OCI-LY7 (cell line): ENCODE measurements around the gene KLRF1. TPM values are rescaled to one million over a fixed set of nuclear protein-coding genes. Genes with fewer than 3 reads are reported as not detected.

Source experiments
- BruUV-seq: library from RNA; stranded (reverse); fragments of 400-500 nt; replicated peaks from 2 replicates; lab custom pipeline; 2021; lab: Mats Ljungman, UMichigan
- CTCF ChIA-PET: fragments of 300-600 bp; sonication (Branson Sonifier 250); formaldehyde crosslinking; loops from one replicate; lab custom pipeline; 2022; ENCODE audit warnings: antibody characterized with exemption; ENCODE audit not compliant: unreplicated experiment; lab: Charles Lee
- POLR2A ChIA-PET: fragments of 300-600 bp; sonication (Branson Sonifier 250); formaldehyde crosslinking; loops from one replicate; lab custom pipeline; 2022; ENCODE audit warnings: antibody characterized with exemption; lab: Charles Lee
- DNase-seq: peaks from one replicate; pipeline ENCODE4 v3.0.0-alpha.2; 2015; ENCODE audit warnings: low spot score
- H2AFZ ChIP-seq: fragments of 200-600 bp; sonication (generic), shearing (Covaris generic); 2 replicates; pipeline ENCODE4 v1.6.1; 2014; ENCODE audit warnings: mild to moderate bottlenecking, antibody characterized with exemption, low read length, moderate library complexity
- H3K27ac ChIP-seq: fragments of 200-600 bp; sonication (generic); 2 replicates; pipeline ENCODE4 v1.5.1; 2014; ENCODE audit warnings: mixed run types, low read depth, mild to moderate bottlenecking, moderate library complexity, low read length, inconsistent platforms; ENCODE audit not compliant: poor library complexity, severe bottlenecking
- H3K36me3 ChIP-seq: fragments of 200-600 bp; sonication (generic); 2 replicates; pipeline ENCODE4 v1.6.1; 2014; ENCODE audit warnings: mild to moderate bottlenecking, antibody characterized with exemption, low read length, moderate library complexity, mixed read lengths; ENCODE audit not compliant: insufficient read depth
- H3K4me1 ChIP-seq: fragments of 200-600 bp; sonication (generic); 2 replicates; pipeline ENCODE4 v1.5.1; 2014; ENCODE audit warnings: mild to moderate bottlenecking, low read length; ENCODE audit not compliant: insufficient read depth, poor library complexity, severe bottlenecking
- H3K4me2 ChIP-seq: fragments of 200-600 bp; sonication (generic); 2 replicates; pipeline ENCODE4 v1.6.1; 2014; ENCODE audit warnings: mild to moderate bottlenecking, low read length
- H3K4me3 ChIP-seq: fragments of 200-600 bp; sonication (generic); 2 replicates; pipeline ENCODE4 v1.5.1; 2014; ENCODE audit warnings: mild to moderate bottlenecking, low read depth, low read length; ENCODE audit not compliant: poor library complexity, severe bottlenecking
- H3K79me2 ChIP-seq: fragments of 200-600 bp; sonication (generic); 2 replicates; pipeline ENCODE4 v1.6.1; 2016; ENCODE audit warnings: low read depth, mild to moderate bottlenecking, low read length, moderate library complexity, mixed read lengths; ENCODE audit not compliant: insufficient read depth
- H3K9me2 ChIP-seq: fragments of 200-600 bp; sonication (generic); 2 replicates; pipeline ENCODE4 v1.6.1; 2016; ENCODE audit warnings: mild to moderate bottlenecking, low read length, mixed read lengths; ENCODE audit not compliant: insufficient read depth
- H3K9me3 ChIP-seq: fragments of 200-600 bp; sonication (generic); 2 replicates; pipeline ENCODE4 v1.6.1; 2014; ENCODE audit warnings: mild to moderate bottlenecking, mixed run types, low read length, mixed read lengths
- H4K20me1 ChIP-seq: fragments of 200-600 bp; sonication (generic); 2 replicates; pipeline ENCODE4 v1.6.1; 2014; ENCODE audit warnings: mild to moderate bottlenecking, antibody characterized with exemption, low read length, moderate library complexity, mixed read lengths; ENCODE audit not compliant: insufficient read depth
- CTCF ChIP-seq: fragments of 200-600 bp; sonication (generic); conservative IDR thresholded peaks from 2 replicates; pipeline ENCODE4 v1.5.1; 2014; ENCODE audit warnings: mild to moderate bottlenecking, antibody characterized with exemption, low read length, moderate library complexity, mixed read lengths
- EZH2phosphoT487 ChIP-seq: fragments of 200-600 bp; sonication (generic); IDR thresholded peaks from 2 replicates; pipeline ENCODE4 v1.6.1; 2018; ENCODE audit warnings: low read depth, borderline replicate concordance, mild to moderate bottlenecking, mixed run types, antibody characterized with exemption, low read length, moderate library complexity, mixed read lengths
- intact Hi-C: fragments of 100-400 bp; cut with micrococcal nuclease; formaldehyde crosslinking; loops from one replicate; pipeline ENCODE4 v1.10.0; 2022; ENCODE audit not compliant: unreplicated experiment
- total RNA-seq, 2 experiments: library from RNA; depleted of rRNA in 1 of 2; stranded (reverse); fragments of >200 nt in 1 of 2; shearing (Covaris generic) in 1 of 2; gene quantifications; 2 replicates each; pipeline ENCODE4 v1.2.3, GENCODE V29; 2014 to 2022

KLRF1 gene
- total RNA-seq, 2 experiments from 2014 or later = not detected

- H2AFZ ChIP-seq = no peak overlapping the region
- CTCF ChIA-PET = no interaction called here
These were observed 4.4 kb downstream of the KLRF1 start for GRCh38 chr12:9831720-9832119.

GRCh38 chr12:9843407-9843806 lies 16.1 kb downstream of the KLRF1 start:
- TF ChIP-seq CTCF (no peak), EZH2phosphoT487 (no peak)
- H3K9me3 ChIP-seq = no peaks in the 10 kb centered on the region
- ChIA-PET POLR2A (interaction anchor here (0.9 kb wide), 1 partner anchor 25 kb away, joined by 3 read pairs; no protein-coding TSS in a partner anchor), CTCF (no interaction called here)
- no peak overlapping the region for H3K4me3 ChIP-seq
- no TSS peak for BruUV-seq
- H4K20me1 ChIP-seq = no peaks in the 10 kb centered on the region
- no peaks in the 10 kb centered on the region for H3K9me2 ChIP-seq
- H3K4me2 ChIP-seq = no peak overlapping the region
- DNase-seq = no peak
- H3K4me1 ChIP-seq = no peaks in the 10 kb centered on the region
- H3K27ac ChIP-seq = no peak overlapping the region
- no peaks in the 10 kb centered on the region for H3K79me2 ChIP-seq
- intact Hi-C loops = no loop called here
- no peak overlapping the region for H2AFZ ChIP-seq
- no peaks in the 10 kb centered on the region for H3K36me3 ChIP-seq

More at GRCh38 chr12:9831720-9832119, 4.4 kb downstream of the KLRF1 start:
- POLR2A ChIA-PET = interaction anchor here (0.9 kb wide), 2 partner anchors 8 to 22 kb away, joined by 3 to 4 read pairs; no protein-coding TSS in a partner anchor
- no peaks in the 10 kb centered on the region for H4K20me1 ChIP-seq
- intact Hi-C loops = no loop called here
- H3K4me3 ChIP-seq = no peak overlapping the region
- H3K79me2 ChIP-seq = no peaks in the 10 kb centered on the region
- H3K9me2 ChIP-seq = no peaks in the 10 kb centered on the region
- DNase-seq = no peak
- BruUV-seq = no TSS peak
- H3K27ac ChIP-seq = no peak overlapping the region
- H3K4me2 ChIP-seq = no peak overlapping the region
- no peaks in the 10 kb centered on the region for H3K9me3 ChIP-seq
- no peaks in the 10 kb centered on the region for H3K36me3 ChIP-seq
- TF ChIP-seq EZH2phosphoT487 (peak; percentile 64; the same call in 1 of the 2 replicates), CTCF (no peak)
- no peaks in the 10 kb centered on the region for H3K4me1 ChIP-seq

- intact Hi-C loops = no loop called here
- no TSS peak for BruUV-seq
These were observed 21.6 kb downstream of the KLRF1 start for GRCh38 chr12:9848899-9849298.

More at GRCh38 chr12:9848899-9849298, 21.6 kb downstream of the KLRF1 start:
- CTCF ChIA-PET = no interaction called here
- Histone ChIP-seq H3K4me2 (no peak overlapping the region), H3K9me3 (no peaks in the 10 kb centered on the region), H2AFZ (no peak overlapping the region), H3K79me2 (no peaks in the 10 kb centered on the region), H4K20me1 (no peaks in the 10 kb centered on the region), H3K9me2 (no peaks in the 10 kb centered on the region), H3K4me1 (no peaks in the 10 kb centered on the region), H3K27ac (no peak overlapping the region), H3K4me3 (no peak overlapping the region), H3K36me3 (no peaks in the 10 kb centered on the region)
- POLR2A ChIA-PET = interaction anchor here (0.6 kb wide), 1 partner anchor 1227 kb away, joined by 3 read pairs; no protein-coding TSS in a partner anchor
- DNase-seq = no peak
- TF ChIP-seq CTCF (no peak), EZH2phosphoT487 (no peak)
